Esophagus mucosa (tissue), 1 donor: ENCODE measurements around the gene B4GALNT3. TPM values are rescaled to one million over a fixed set of nuclear protein-coding genes. Genes with fewer than 3 reads are reported as not detected.
"Not testable (repeated sequence)": the region's sequence is repeated elsewhere in the genome, so short reads cannot be mapped to it uniquely, and the experiment has no call there.

ENCODE experiments used
- ATAC-seq: fragments of 200-7000 bp; cut with Tn5 transposase; one replicate; pipeline ENCODE4 v1.9.1; 2020
- total RNA-seq: library from RNA; stranded (reverse); gene quantifications from one replicate; pipeline ENCODE4 v1.2.4, GENCODE V29; 2023
- donor health status: DM: yes; HTN: yes; CAD: no.

Gene B4GALNT3
- total RNA-seq, 1 donor from 2014 or later = 25.9 TPM

DNA sequence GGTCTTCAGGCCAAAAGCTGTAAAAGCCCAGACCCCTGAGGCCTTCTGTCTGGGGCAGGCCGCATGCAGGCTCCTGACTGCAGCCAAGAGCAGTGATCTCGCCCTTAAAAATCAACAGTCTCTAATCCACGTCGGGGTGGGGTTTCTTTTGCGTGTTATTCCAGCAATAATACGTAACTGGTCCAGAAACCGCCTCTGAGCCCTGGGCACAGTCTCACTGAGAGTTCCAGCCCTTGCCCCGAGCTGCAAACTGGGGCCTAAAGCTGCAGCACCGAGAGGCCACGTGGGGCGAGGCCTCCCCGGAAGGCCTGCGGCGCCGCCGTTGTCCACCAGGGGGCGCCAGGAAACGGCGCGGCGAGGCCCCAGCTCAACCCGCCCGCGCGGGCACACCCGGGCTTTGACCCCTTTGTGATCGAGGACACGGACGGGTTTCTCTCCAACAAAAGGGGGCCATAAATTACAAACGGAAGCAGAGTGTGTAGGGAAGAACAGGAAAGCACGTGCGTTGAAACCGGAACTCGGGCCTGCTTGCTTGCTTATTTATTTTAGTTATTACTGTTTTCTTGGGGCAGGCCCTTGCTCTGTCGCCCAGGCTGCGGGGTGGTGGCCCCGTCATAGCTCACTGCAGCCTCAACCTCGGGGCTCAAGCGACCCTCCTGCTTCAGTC lies 116.3 kb downstream of the B4GALNT3 start:
- peak; percentile 80 for ATAC-seq

DNA sequence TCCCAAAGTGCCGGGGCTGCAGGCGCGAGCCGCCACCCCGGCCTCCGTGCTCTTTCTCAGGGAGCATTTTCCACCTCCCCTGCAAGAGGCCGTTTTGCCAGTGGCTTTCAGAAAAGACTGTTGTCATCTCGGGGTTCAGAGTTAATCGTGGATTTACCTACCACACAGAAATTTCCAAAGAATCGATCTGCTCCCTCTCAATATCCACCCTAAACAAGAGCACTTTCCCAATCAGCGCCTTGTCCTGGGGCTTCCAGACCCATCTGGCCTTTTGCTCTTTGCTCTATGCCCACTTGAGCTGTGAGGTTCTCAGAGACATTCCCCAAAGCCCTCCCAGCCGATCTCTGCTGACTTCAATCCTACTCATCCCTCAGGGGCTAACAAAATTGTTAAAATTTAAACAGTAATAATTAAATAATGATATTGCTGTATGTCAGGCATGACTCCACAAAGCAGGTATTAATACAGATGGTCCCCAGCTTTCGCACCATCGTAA lies 116.9 kb downstream of the B4GALNT3 start:
- no peak for ATAC-seq

DNA sequence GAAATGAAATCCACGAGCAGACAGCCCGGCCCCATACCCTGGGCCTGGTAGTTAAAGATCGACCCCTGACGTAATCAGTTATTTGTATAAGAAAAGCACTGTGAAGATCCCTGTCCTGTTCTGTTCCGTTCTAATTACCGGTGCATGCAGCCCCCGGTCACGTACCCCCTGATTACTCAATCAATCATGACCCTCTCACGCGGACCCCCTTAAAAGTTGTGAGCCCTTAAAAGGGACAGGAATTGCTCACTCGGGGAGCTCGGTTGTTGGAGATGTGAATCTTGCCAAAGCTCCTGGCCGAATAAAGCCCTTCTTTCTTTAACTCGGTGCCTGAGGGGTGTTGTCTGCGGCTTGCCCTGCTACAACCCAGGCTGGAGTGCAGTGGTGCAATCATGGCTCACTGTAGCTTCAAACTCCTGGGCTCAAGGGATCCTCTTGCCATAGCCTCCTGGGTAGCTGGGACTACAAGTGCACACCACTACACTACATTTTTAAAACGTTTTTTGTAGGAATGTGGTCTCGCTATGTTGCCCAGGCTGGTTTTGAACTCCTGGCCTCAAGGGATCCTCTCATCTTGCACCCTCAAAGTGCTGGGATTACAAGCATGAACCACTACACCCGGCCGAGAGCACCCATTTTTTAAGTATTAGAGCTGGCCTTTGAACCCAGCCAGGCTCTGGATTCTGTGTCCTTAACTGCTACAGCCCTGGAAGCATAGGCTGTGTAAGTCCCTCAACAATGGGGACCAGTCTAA lies 118.4 kb downstream of the B4GALNT3 start:
- not testable (repeated sequence) for ATAC-seq

DNA sequence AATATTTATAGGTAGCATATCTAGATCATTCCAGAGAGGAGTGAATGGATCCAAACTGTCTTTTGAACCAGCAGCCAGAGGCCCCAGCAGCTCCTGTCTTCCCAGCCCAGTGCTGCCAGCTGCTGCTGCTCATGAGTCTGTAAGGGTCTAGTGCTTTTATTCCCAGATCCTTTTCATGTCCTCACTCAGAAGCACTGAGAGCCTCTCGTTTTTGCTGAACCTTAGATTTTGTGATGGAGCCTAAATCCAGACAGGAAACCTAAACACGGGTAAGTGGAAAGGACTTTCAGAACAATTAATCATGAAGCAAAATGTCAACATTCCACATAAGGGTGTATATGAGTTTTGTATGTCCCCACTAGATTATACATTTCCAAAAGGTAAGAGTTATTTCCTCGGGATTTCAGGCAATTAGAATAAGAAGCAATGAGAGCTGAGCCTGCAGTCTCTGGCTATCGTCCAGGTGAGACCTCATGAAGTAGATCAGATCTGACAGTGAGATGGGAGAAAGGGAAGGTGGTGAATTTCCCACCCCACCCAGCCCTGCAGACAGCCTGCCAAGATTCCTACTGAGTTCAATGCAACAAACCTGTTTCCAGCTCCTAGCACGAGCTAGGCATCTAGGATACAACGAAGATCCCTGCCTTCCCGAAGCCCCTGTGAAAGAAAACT lies 119.1 kb downstream of the B4GALNT3 start:
- ATAC-seq = no peak

DNA sequence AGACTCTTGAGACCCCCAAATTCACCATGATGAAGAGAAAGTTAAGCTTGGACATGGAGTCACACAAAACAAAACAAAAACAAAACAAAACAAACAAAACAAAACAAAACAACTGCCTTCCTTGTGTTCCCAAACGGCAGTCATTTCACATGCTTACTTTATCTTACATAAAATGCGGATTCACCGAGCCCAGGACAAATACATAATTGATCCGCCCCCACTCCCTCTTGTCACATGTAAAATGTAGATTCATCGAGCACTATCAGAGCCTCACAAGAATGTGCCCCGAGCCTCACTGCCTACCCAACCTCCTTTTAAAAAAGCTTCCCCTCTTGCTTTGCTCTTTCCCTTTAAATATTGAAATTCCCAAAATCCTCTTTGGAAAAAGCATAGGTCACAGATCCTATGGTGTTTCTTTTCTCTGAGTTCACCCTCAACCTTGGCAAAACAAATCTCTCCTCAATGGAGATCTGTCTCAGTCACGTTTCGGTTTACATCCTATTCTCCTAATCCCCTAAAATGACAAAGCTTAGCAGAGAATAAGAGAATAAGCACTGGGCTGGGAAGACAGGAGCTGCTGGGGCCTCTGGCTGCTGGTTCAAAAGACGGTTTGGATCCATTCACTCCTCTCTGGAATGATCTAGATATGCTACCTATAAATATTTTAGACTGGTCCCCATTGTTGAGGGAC lies 119.8 kb downstream of the B4GALNT3 start:
- no peak for ATAC-seq

DNA sequence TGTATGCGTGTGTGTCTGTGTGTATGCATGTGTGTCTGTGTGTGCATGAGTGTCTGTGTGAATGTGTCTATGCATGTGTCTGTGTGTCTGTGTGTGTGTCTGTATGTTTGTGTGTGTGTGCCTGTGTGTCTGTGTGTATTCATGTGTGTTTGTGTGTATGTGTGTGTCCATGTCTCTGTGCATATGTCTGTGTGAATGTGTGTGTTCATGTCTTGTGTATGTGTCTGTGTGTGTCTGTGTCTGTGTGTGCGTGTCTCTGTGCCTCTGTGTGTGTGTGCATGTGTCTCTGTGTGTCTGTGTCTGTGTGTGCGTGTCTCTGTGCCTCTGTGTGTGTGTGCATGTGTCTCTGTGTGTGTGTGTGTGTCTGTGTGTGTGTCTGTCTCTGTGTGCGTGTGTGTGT lies 121.1 kb downstream of the B4GALNT3 start:
- ATAC-seq = no peak

DNA sequence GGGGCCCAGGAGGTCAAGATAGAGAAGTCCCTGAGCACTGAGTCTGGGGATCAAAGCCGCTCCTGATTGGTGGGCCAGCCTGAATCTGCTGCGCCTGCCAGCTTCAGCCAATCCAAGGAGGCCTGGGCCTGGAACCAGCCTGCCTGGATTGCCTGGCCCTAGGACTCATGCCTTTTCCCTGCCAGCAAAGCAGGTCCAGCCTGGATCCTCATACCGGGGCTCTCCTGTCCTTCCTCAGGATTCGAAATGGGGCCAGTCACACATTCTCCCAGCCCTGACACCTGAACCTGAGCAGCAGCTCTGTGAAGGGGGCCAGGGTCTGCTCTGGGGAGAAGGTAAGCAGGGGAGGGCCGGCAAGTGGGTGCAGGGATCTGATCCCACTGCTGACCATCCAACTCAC lies 121.6 kb downstream of the B4GALNT3 start:
- no peak for ATAC-seq

DNA sequence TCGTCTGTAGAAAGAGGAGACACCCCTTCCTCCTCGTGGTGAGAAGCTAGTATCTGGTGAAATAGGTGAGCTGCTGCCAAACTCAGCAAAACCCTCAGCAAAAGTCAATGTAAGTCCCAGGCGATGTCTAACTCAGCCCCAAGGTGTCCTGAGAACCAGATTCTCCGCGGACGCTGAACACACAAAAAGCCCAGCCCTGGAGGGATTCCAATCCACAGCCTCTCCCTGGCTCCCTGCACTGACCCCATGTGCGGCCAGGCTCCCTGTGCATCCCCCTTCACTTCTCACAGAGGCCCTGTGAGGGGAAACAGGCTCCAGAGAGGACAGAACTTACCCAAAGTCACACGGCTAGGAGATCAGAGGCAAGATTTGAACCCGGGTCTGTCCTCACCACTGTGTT lies 122.0 kb downstream of the B4GALNT3 start:
- no peak for ATAC-seq

DNA sequence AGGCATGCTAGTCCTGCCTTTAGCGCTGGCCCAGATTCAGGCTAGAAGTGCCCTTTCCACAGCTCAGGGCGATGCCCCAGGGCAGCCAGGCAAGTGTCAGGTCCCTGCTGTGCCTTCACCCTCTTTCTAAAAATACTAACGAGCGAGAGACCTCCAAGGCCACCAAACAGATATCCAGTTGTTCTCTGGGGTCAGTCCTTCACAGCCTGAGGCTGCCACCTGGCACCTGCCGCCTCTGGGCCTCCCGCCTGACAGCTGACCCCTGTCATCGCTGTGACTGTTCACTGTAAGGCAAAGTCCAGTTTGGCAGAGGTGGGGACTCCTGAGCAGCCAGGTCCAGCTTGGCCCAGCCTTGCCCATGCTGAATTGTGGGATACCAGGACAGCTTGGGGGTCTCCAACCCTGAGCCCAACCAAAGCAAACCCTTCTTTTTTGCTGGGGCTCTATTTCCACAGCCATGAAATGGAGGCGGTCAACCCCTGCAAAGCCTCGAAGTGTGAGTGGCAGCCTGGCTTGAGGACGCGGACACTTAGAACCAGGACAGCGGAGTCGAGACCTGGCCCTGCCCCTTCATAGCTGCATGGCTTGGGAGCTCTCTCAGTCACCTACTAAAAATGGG lies 123.6 kb downstream of the B4GALNT3 start:
- no peak for ATAC-seq

DNA sequence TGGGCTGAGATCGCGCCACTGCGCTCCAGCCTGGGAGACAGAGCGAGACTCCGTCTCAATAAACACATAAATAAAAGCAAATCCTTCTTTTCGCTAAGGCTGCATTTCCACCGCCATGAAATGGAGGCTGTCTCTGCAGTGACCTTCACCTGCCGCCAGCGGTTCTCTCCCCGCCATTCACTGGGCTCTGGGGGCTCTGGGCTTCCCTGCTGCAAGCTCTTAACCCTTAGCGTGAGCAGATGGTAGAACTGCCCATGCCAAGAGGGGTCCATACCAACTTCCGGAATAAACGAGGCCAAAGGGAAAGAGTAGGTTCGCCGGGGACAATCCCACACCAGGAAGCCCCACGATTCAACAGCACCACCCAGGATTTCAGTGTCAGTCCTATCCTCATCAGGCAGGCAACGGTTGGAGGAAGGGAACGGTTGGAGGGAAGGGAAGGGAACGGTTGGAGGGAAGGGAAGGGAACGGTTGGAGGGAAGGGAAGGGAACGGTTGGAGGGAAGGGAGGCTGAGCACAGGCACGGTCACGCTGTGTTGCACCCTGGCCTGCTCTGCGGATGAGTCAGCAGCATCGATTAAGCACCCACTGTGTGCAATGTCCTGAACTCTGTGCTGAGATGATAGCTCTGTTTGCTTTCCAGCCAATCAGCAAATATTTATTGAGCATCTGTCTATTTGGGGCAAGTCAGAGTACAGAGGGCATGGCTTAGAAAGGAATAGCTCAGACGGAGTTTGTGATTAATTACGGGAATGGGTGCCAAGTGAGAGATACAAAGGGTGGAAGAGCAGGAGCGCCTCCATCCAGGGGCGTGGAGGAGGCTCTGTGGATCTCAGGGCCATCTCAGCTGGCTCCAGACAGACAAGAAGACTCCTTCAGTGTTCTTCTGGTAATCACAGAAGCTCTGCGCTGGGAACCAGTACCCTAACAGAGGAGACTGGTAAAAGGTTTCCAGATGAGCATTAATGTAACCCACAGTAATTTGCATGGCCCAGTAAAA lies 125.6 kb downstream of the B4GALNT3 start:
- ATAC-seq = no peak

DNA sequence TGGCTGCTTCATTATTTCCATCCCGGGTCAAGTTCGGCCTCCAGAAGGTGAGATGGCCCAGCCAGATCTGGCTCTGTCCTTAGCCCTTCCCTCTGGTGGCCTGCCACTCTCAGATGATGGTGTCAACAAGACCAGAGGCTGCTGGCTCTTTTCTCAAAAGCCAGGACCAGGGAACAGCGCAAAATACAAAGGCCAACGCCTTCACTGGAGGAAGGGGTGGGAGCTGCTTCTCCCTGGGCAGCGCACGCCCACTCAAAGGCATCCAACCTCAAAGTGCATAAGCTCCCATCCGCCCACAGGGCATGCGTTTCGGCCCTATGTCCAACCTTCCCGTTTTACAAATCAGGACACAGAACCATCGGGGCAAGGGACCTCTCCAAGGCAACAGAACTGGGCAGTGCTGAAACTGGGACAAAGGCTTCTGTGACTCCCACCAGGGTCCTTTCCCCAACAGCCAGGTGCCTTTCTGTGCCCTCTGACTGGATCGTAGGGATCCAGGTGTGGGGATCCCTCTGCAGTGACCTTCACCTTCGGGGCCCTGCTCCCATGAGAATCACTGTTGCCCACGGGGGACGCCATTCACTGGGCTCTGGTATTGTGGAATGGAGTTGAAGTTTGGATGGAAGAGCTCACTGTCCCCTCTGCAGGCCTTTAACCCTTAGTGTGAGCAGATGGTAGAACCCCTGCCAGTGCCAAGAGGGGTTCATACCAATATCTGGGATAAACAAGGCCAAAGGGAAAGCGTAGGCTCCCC lies 126.8 kb downstream of the B4GALNT3 start:
- no peak for ATAC-seq

DNA sequence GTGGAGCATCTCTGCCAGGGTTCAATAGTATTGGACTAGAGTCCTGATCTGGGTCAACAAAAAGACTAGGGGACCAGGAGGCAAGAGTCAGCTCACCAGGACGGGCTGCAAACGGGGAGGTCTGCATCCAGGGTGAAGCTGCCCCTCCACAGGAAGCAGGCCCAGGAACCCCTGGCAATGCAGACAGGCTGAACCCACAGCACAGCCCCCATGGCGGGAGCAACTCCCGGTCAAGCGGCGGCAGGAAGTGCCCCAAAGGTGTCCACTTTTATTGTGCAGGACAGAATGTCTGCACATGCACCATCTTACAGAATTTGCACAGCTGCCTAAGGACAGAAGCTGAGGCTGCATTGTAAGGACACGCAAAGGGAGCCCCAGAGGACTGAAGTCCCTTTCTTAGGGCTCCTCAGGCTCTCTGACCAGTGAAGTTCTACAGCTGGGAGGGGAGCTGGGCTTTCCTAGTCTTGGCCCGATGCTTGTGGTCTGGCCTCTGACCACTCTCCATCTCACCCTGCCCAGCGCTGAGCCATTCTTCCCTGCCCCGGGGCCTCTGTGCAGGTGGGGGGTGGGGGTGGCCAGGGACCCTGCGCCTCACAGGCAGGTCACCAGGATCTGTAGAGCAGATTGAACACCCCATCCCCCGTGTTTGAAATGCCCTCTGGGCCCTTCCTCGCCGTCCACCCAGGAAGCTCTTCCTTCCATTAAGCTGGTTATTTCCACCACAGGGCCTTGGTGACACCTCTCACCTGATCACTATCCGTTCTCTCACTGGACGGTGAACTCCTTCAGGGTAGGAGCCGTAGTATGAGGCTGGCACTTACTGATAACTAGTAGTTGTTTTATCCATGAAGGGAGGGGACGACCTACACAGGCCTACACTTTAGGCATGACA lies 127.6 kb downstream of the B4GALNT3 start:
- ATAC-seq = no peak

DNA sequence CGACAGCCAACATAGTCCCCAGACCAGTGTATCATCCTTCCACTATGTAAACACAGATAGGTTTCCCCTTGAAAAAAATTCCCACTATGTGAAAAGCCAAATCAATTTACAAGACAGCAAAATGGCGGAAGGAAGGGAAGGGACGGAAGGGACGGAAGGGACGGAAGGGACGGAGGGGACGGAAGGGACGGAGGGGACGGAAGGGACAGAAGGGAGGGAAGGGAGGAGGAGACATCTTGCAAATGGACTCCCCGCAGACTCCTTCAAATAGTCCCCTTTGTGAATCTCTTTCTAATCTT lies 128.2 kb downstream of the B4GALNT3 start:
- no peak for ATAC-seq

DNA sequence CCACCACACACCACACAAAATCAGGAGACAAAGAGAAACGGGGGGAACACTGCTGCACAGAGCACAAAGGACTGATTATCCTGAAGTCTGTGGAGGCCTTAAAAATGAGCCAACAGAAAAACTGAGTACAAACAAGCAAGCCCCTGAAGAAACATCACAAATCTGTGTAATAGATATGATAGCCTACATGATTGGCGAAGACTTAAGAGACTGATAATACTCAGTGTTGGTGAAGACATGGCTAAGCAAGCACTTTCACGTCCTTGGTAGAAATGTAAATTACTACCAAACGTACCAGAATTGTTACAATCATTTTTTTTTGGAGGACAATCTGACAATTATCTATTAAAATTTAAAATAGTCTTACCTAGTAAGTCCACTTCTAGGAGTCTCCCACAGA lies 128.9 kb downstream of the B4GALNT3 start:
- no peak for ATAC-seq

DNA sequence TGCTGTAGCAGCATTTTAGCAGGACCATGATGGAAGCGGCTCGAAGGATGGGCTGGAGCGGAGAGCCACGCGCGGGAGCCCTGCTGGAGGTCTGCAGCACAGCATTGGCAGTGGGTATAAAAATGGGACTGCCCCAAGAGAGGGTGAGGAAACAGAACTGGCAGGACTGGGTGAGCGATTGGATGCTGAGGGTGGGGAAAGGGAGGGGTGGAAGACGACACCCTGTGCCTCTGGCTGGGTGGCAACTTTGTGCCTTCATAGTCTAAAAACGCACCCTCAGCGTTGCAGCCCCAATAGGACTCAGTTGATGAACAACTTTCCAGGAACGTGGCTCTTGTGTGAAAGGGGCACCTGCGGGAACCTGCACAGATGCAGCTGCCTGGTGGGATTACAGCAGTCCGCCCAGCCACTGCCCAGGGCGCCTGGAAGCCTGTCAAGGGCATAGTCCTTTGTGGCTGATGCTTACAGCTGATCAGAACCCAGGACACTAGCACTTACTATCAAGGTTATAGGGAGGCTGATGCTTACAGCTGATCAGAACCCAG lies 130.5 kb downstream of the B4GALNT3 start:
- ATAC-seq = peak; percentile 56

DNA sequence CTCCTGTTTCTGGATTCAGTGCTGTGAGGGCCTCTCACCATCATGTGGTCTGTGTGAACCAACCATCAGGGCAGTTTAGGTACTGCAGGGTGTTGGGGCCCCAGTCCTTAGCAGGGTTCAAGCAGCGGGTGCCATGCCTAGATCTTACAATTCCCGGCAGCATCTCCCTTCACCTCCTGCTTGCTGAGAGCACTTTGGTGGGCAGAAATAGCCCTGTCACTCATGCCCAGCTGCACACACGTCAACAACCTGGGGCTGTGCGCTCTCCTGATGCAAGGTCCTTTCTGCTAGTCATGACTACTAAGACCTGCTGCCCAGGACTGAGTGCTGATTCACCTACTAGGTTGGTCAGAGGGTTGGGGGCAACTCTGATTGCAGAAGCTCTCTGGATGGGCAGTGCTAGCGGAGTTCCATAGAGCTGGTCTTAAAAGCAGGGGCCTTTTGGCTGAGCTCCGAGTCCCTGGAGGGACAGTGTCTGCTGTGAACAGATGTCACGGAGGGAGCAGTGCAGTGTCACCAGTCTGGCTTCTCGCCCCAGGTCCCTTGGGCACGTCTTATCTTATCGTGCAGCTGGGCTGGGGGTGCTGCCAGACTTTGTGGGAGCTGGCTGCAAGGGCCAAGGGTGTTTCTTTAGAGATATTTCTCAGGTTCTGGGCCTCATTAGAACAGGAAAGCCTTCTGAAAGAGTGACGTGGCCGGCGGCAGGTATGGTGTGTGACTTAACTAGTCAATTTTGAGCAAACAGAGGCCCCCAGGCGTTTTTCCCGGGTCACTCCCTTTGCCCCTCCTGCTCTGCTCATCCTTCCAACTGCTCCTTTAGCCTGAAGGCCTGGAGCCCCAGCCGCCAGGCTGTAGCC lies 131.7 kb downstream of the B4GALNT3 start:
- ATAC-seq = peak; percentile 32

DNA sequence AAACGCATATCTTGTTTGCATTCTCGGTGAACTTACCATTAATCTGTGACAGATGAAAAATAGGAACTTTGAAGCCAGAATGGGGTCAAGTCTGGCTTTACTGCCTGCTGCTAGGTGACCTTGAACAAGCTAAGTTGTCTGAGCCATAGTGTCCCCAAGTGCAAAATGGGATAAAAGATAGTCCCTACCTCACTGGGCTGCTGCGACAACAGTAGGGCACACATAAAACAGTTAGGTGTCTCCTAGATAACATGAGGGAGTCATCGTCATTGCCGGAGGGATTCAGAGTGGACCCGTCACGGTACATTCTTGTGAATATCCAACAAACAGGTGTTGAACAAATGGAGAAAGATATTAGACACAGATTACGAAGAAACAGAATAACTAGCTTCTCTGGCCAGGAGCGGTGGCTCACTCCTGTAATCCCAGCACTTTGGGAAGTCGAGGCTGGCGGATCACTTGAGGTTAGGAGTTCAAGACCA lies 132.3 kb downstream of the B4GALNT3 start:
- no peak for ATAC-seq
